HEK293T (cell line): ENCODE data around the gene LSG1.

Experiments
- ARNT ChIP-seq: fragments of 450-650 bp; IDR thresholded peaks from 2 replicates; pipeline ENCODE4 v1.6.1; 2017; ENCODE audit warnings: mild to moderate bottlenecking
- CTBP1 ChIP-seq: fragments of 450-650 bp; IDR thresholded peaks from 2 replicates; pipeline ENCODE4 v1.6.1; 2016; ENCODE audit warnings: borderline replicate concordance
- FOXA1 ChIP-seq: fragments of 450-650 bp; IDR thresholded peaks from 2 replicates; pipeline ENCODE4 v1.6.1; 2016; ENCODE audit warnings: mild to moderate bottlenecking
- FOXK2 ChIP-seq: fragments of 450-650 bp; IDR thresholded peaks from 2 replicates; pipeline ENCODE4 v1.6.1; 2016; ENCODE audit warnings: mild to moderate bottlenecking
- FOXM1 ChIP-seq: fragments of 450-650 bp; IDR thresholded peaks from 2 replicates; pipeline ENCODE4 v1.6.1; 2017; ENCODE audit warnings: mild to moderate bottlenecking, borderline replicate concordance
- HDGF ChIP-seq: fragments of 450-650 bp; IDR thresholded peaks from 2 replicates; pipeline ENCODE4 v1.6.1; 2017; ENCODE audit warnings: antibody characterized with exemption, borderline replicate concordance
- L3MBTL2 ChIP-seq: fragments of 450-650 bp; conservative IDR thresholded peaks from 2 replicates; pipeline ENCODE4 v1.6.1; 2016; ENCODE audit warnings: mild to moderate bottlenecking
- LEF1 ChIP-seq: fragments of 450-650 bp; IDR thresholded peaks from 2 replicates; pipeline ENCODE4 v1.6.1; 2017; ENCODE audit warnings: mild to moderate bottlenecking, borderline replicate concordance
- PKNOX1 ChIP-seq: fragments of 450-650 bp; IDR thresholded peaks from 2 replicates; pipeline ENCODE4 v1.6.1; 2016
- SP1 ChIP-seq: fragments of 450-650 bp; IDR thresholded peaks from 2 replicates; pipeline ENCODE4 v1.6.1; 2017
- SUZ12 ChIP-seq: fragments of 450-650 bp; IDR thresholded peaks from 2 replicates; pipeline ENCODE4 v1.6.1; 2016; ENCODE audit warnings: mild to moderate bottlenecking
- TARDBP ChIP-seq: fragments of 450-650 bp; IDR thresholded peaks from 2 replicates; pipeline ENCODE4 v1.6.1; 2016
- ZNF384 ChIP-seq: fragments of 450-650 bp; IDR thresholded peaks from 2 replicates; pipeline ENCODE4 v1.6.1; 2016

DNA sequence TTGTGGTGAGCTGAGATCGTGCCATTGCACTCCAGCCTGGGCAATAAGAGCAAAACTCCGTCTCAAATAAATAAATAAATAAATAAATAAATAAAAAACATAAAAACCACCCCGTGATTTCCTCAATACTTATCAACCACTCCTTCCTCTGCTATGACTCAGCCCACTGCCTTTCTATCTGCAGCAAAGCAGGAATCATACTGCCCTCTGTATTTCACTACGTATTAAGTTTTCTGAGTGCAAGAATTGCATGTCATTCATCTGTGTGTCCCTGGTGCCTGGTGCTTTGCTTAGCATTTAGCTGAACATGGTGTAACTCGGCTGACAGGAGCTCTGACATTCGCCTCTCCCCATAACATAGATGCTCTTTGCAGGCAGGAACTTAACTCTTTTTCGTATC lies 7.1 kb downstream of the LSG1 start:
- no peak for TF ChIP-seq ARNT
- TF ChIP-seq HDGF = no peak
- no peak for TF ChIP-seq SP1
- TF ChIP-seq ZNF384 = no peak
- no peak for TF ChIP-seq SUZ12
- no peak for TF ChIP-seq PKNOX1
- no peak for TF ChIP-seq L3MBTL2
- TF ChIP-seq TARDBP = no peak
- TF ChIP-seq FOXK2 = no peak
- no peak for TF ChIP-seq LEF1
- TF ChIP-seq CTBP1 = no peak
- TF ChIP-seq FOXM1 = no peak
- no peak for TF ChIP-seq FOXA1
